H1 (cell line): ENCODE data around the gene FMNL2. TPM values are rescaled to one million over a fixed set of nuclear protein-coding genes. Genes with fewer than 3 reads are reported as not detected.
A peak's percentile ranks its signal among the peaks of the same experiment; 100 is the strongest.

Experiments
- ATF3 ChIP-seq: IDR thresholded peaks from 2 replicates; pipeline ENCODE4 v1.6.1; 2011; ENCODE audit warnings: low read depth, mild to moderate bottlenecking, low read length; ENCODE audit not compliant: insufficient read depth
- CBX8 ChIP-seq: fragments of 300-800, 300-1000 bp; sonication (generic); IDR thresholded peaks from 2 replicates; pipeline ENCODE4 v1.7.1; 2016; ENCODE audit warnings: low read depth, low read length, borderline replicate concordance
- CHD1 ChIP-seq: IDR thresholded peaks from 2 replicates; pipeline ENCODE4 v1.6.1; 2012; ENCODE audit warnings: low read depth, low read length, improper control_type of control experiment
- CHD2 ChIP-seq: IDR thresholded peaks from 2 replicates; pipeline ENCODE4 v1.6.1; 2012; ENCODE audit warnings: low read length, improper control_type of control experiment
- CREB1 ChIP-seq: IDR thresholded peaks from 2 replicates; pipeline ENCODE4 v1.6.1; 2012; ENCODE audit warnings: inconsistent platforms
- EGR1 ChIP-seq: IDR thresholded peaks from 2 replicates; pipeline ENCODE4 v1.6.1; 2011; ENCODE audit warnings: low read depth, low read length, borderline replicate concordance
- EP300 ChIP-seq, 2 experiments: IDR thresholded peaks; 1 replicate in 1 of 2; 2 replicates in 1 of 2; pipeline ENCODE4 v1.6.1; 2011 to 2012; ENCODE audit warnings: low read depth in 2 of 2, low read length in 2 of 2, mild to moderate bottlenecking in 2 of 2, borderline replicate concordance in 1 of 2, inconsistent platforms in 1 of 2, moderate library complexity in 1 of 2
- FOSL1 ChIP-seq: IDR thresholded peaks from 2 replicates; pipeline ENCODE4 v1.6.1; 2011; ENCODE audit warnings: mild to moderate bottlenecking, low read depth, low read length, moderate library complexity; ENCODE audit not compliant: insufficient read depth
- JUN ChIP-seq: IDR thresholded peaks from 2 replicates; pipeline ENCODE4 v1.6.1; 2011; ENCODE audit warnings: low read depth, mild to moderate bottlenecking, improper control_type of control experiment, low read length
- KDM1A ChIP-seq: fragments of 200-600, 300-600 bp; sonication (generic); IDR thresholded peaks from 2 replicates; pipeline ENCODE4 v1.7.1; 2016; ENCODE audit warnings: mild to moderate bottlenecking, low read length, borderline replicate concordance
- KDM4A ChIP-seq: IDR thresholded peaks from one replicate; pipeline ENCODE4 v1.7.1; 2012; ENCODE audit warnings: low read depth, mild to moderate bottlenecking, moderate library complexity, low read length, inconsistent platforms; ENCODE audit not compliant: severe bottlenecking
- NRF1 ChIP-seq: IDR thresholded peaks from 2 replicates; pipeline ENCODE4 v1.6.1; 2011; ENCODE audit warnings: mild to moderate bottlenecking, low read depth, low read length, improper control_type of control experiment
- PHF8 ChIP-seq: fragments of 200-600 bp; sonication (generic); conservative IDR thresholded peaks from 2 replicates; pipeline ENCODE4 v1.7.1; 2012; ENCODE audit warnings: low read depth, mild to moderate bottlenecking, inconsistent platforms, low read length, moderate library complexity
- POLR2AphosphoS5 ChIP-seq: IDR thresholded peaks from 2 replicates; pipeline ENCODE4 v1.6.1; 2011; ENCODE audit warnings: low read depth, low read length
- RAD21 ChIP-seq, 2 experiments: IDR thresholded peaks in 1 of 2; conservative IDR thresholded peaks in 1 of 2; 2 replicates each; pipeline ENCODE4 v1.6.1; 2011; ENCODE audit warnings: low read depth in 2 of 2, low read length in 2 of 2, improper control_type of control experiment in 1 of 2, inconsistent platforms in 1 of 2, mild to moderate bottlenecking in 1 of 2, moderate library complexity in 1 of 2
- RBBP5 ChIP-seq: IDR thresholded peaks from 2 replicates; pipeline ENCODE4 v1.7.1; 2012; ENCODE audit warnings: low read depth, mild to moderate bottlenecking, inconsistent platforms, low read length, moderate library complexity, borderline replicate concordance
- RFX5 ChIP-seq: IDR thresholded peaks from 2 replicates; pipeline ENCODE4 v1.6.1; 2011; ENCODE audit warnings: low read depth, low read length, improper control_type of control experiment, borderline replicate concordance
- RXRA ChIP-seq: IDR thresholded peaks from 2 replicates; pipeline ENCODE4 v1.6.1; 2011; ENCODE audit warnings: low read depth, mild to moderate bottlenecking, low read length, moderate library complexity; ENCODE audit not compliant: insufficient read depth
- SP1 ChIP-seq: IDR thresholded peaks from 2 replicates; pipeline ENCODE4 v1.6.1; 2011; ENCODE audit warnings: low read depth, low read length
- SUZ12 ChIP-seq: fragments of 200-600 bp; sonication (generic); IDR thresholded peaks from 2 replicates; pipeline ENCODE4 v1.6.1; 2012; ENCODE audit warnings: mild to moderate bottlenecking, inconsistent platforms, low read length, moderate library complexity, mixed read lengths
- TAF1 ChIP-seq: IDR thresholded peaks from 2 replicates; pipeline ENCODE4 v1.6.1; 2011; ENCODE audit warnings: mild to moderate bottlenecking, low read depth, low read length
- TBP ChIP-seq: IDR thresholded peaks from 2 replicates; pipeline ENCODE4 v1.6.1; 2011; ENCODE audit warnings: low read depth, low read length, improper control_type of control experiment
- ZNF274 ChIP-seq: IDR thresholded peaks from 2 replicates; pipeline ENCODE4 v1.7.0; 2012; ENCODE audit warnings: low read length, borderline replicate concordance; ENCODE audit errors: extremely low read depth
- polyA plus RNA-seq, 7 experiments: library from polyadenylated mRNA; depleted of rRNA in 3 of 7; stranded (reverse) in 5 of 7; unstranded in 2 of 7; fragments of >200 nt in 5 of 7; fragments of 200-250 nt in 2 of 7; gene quantifications; 1 replicate in 5 of 7; 2 replicates in 1 of 7; 4 replicates in 1 of 7; pipeline versions ENCODE4 v1.2.1 to v1.2.3, GENCODE V29; 2011 to 2013; ENCODE audit warnings: missing spikeins in 2 of 7, mixed read lengths in 2 of 7
- total RNA-seq: library from RNA; stranded (reverse); fragmentation: NEBNext Ultra II Directional; extraction: Animal tissue kit (Norgen Biotek cat#: 25700); gene quantifications from 2 replicates; pipeline ENCODE4 v1.2.1, GENCODE V29; 2021
- TF ChIP-seq, protein P1 (sequence below): IDR thresholded peaks from 2 replicates; pipeline ENCODE4 v1.6.1; 2012; ENCODE audit warnings: inconsistent platforms

Gene FMNL2
- total and polyA plus RNA-seq, 2 of the 8 experiments (the other 6 are each of a cell fraction or from before 2014, with no cell fraction given): 15.5 to 45.1 TPM

DNA sequence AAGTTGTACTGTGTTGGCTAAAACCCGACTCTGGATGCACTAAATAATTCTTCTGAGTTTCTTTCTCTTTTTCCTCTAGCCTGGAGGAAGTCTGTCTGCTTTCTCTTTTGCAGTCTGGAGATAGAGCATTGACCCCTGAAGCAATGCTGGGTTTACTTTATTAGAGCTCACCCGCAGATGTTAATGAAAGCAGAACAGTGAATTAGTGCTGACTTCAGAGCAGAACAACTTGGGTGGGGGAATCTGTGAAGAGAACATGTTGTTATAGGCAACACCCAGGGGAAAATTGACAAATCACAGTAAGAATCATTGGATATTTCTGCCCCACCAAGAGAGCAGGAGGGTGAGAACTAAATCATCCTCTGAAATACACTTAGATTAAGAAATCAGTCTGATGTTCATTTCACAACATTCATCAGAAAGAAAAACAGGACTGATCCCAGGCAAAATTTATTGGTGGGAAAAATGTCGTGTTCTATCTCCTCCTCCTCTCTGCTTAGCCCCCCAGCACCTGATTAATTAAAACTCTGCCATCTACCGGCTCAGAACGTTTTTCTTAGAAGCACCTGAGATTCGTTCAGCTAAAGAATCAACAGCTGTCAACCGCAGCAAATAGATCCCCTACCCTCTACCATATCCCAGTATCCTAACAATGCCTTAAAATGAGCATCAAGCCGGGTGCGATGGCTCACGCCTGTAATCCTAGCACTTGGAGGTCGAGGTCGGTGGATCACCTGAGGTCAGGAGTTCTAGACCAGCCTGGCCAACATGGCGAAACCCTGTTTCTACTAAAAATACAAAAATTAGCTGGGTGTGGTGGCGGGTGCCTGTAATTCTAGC is 165.1 kb downstream of the FMNL2 start (continued):
- TF ChIP-seq ZNF274: no peak
- TF ChIP-seq EP300 (IDR thresholded peaks at IDR 0.05; ENCODE audit: borderline replicate concordance in 1 of 2, low read depth in 2 of 2, low read length in 2 of 2): no peak
- no peak for TF ChIP-seq EGR1
- no peak for TF ChIP-seq RFX5
- TF ChIP-seq TAF1: no peak
- peak in 1 of 2 experiments; percentile 20; a peak in 1 of 4 replicates for TF ChIP-seq RAD21 (IDR thresholded peaks at IDR 0.05 in 1 of 2, conservative IDR thresholded peaks at IDR 0.05 in 1 of 2; ENCODE audit: low read depth in 2 of 2, low read length in 2 of 2)
- TF ChIP-seq, protein P1, sequence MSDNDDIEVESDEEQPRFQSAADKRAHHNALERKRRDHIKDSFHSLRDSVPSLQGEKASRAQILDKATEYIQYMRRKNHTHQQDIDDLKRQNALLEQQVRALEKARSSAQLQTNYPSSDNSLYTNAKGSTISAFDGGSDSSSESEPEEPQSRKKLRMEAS: no peak
- TF ChIP-seq KDM4A: no peak
- TF ChIP-seq FOSL1: no peak
- no peak for TF ChIP-seq CREB1
- TF ChIP-seq JUN: no peak
- TF ChIP-seq SUZ12: no peak
- no peak for TF ChIP-seq PHF8
- no peak for TF ChIP-seq NRF1
- TF ChIP-seq RXRA: 0 out of 2 replicates have a peak, but pooled peaks have one; percentile 18
- TF ChIP-seq CHD2: no peak
- TF ChIP-seq SP1: no peak
- TF ChIP-seq CHD1: no peak
- TF ChIP-seq RBBP5: no peak
- no peak for TF ChIP-seq CBX8
- no peak for TF ChIP-seq ATF3
- TF ChIP-seq POLR2AphosphoS5: peak; percentile 61; the same call in 1 of the 2 replicates
- no peak for TF ChIP-seq KDM1A
- TF ChIP-seq TBP: no peak
